GM19239 (cell line): ENCODE results near the gene CNTN2.
A peak's percentile ranks its signal among the peaks of the same experiment; 100 is the strongest.

ENCODE experiments used
- DNase-seq: peaks from one replicate; pipeline ENCODE4 v3.0.0; 2011; ENCODE audit warnings: low spot score; ENCODE audit not compliant: insufficient read length
- FAIRE-seq: peaks from 2 replicates; lab custom pipeline; 2011; peaks lifted over from hg19 to GRCh38; lab: Jason Lieb, UNC

The CNTN2 gene

GRCh38 chr1:205052690-205053089 is 9.7 kb downstream of the CNTN2 start:
- FAIRE-seq = no peak
- no peak for DNase-seq

GRCh38 chr1:205053296-205053695 is 10.3 kb downstream of the CNTN2 start:
- DNase-seq (no peak), FAIRE-seq (no peak)

GRCh38 chr1:205054013-205054412 is 11.0 kb downstream of the CNTN2 start:
- FAIRE-seq = no peak

GRCh38 chr1:205056188-205056611 is 13.2 kb downstream of the CNTN2 start:
- FAIRE-seq (no peak), DNase-seq (no peak)

More at GRCh38 chr1:205054013-205054412, 11.0 kb downstream of the CNTN2 start:
- no peak for DNase-seq

- DNase-seq (no peak), FAIRE-seq (no peak)
Observed at GRCh38 chr1:205056956-205057568, 14.1 kb downstream of the CNTN2 start.

GRCh38 chr1:205057808-205058575 is 15.0 kb downstream of the CNTN2 start:
- DNase-seq (no peak), FAIRE-seq (no peak)

GRCh38 chr1:205058853-205059252 is 15.8 kb downstream of the CNTN2 start:
- FAIRE-seq = no peak
- DNase-seq = no peak

- DNase-seq (no peak), FAIRE-seq (no peak)
Observed at GRCh38 chr1:205059660-205060059, 16.6 kb downstream of the CNTN2 start.

GRCh38 chr1:205060746-205061145 is 17.7 kb downstream of the CNTN2 start:
- DNase-seq (no peak), FAIRE-seq (no peak)

- FAIRE-seq = no peak
Observed at GRCh38 chr1:205061227-205061626, 18.2 kb downstream of the CNTN2 start.

GRCh38 chr1:205061665-205062069 is 18.7 kb downstream of the CNTN2 start:
- DNase-seq (peak; percentile 80), FAIRE-seq (peak; percentile 55)

More at GRCh38 chr1:205061227-205061626, 18.2 kb downstream of the CNTN2 start:
- DNase-seq = no peak

GRCh38 chr1:205062319-205062718 is 19.3 kb downstream of the CNTN2 start:
- DNase-seq (no peak), FAIRE-seq (no peak)

GRCh38 chr1:205062895-205063294 is 19.9 kb downstream of the CNTN2 start:
- DNase-seq (no peak), FAIRE-seq (no peak)

- no peak for DNase-seq
- FAIRE-seq = no peak
Observed at GRCh38 chr1:205064301-205064700, 21.3 kb downstream of the CNTN2 start.

GRCh38 chr1:205064741-205065316 is 21.8 kb downstream of the CNTN2 start:
- FAIRE-seq = no peak
- DNase-seq = no peak

GRCh38 chr1:205065666-205066065 is 22.7 kb downstream of the CNTN2 start:
- DNase-seq (no peak), FAIRE-seq (no peak)

GRCh38 chr1:205066141-205066818 is 23.3 kb downstream of the CNTN2 start:
- DNase-seq (no peak), FAIRE-seq (no peak)

- DNase-seq = no peak
- FAIRE-seq = no peak
Observed at GRCh38 chr1:205067031-205067430, 24.0 kb downstream of the CNTN2 start.

- FAIRE-seq = no peak
- no peak for DNase-seq
Observed at GRCh38 chr1:205068001-205068400, 25.0 kb downstream of the CNTN2 start.

GRCh38 chr1:205068457-205069040 is 25.5 kb downstream of the CNTN2 start:
- FAIRE-seq (no peak), DNase-seq (no peak)
